HG03097 (cell line): Measurements from ENCODE around the gene FOXK2.
"Not testable (repeated sequence)": the region's sequence is repeated elsewhere in the genome, so short reads cannot be mapped to it uniquely, and the experiment has no call there.

ENCODE experiments used
- ATAC-seq: cut with Tn5 transposase; IDR thresholded peaks from one replicate; pipeline ENCODE4 v1.9.1; 2021; ENCODE audit not compliant: unreplicated experiment, low FRiP score

FOXK2 gene

GRCh38 chr17:82494236-82495055 lies 25.1 kb upstream of the FOXK2 start:
- ATAC-seq: peak; percentile 51

- no peak for ATAC-seq
Observed at GRCh38 chr17:82495844-82496528, 23.5 kb upstream of the FOXK2 start.

- ATAC-seq: peak; percentile 44
Observed at GRCh38 chr17:82496529-82497434, 22.8 kb upstream of the FOXK2 start.

DNA sequence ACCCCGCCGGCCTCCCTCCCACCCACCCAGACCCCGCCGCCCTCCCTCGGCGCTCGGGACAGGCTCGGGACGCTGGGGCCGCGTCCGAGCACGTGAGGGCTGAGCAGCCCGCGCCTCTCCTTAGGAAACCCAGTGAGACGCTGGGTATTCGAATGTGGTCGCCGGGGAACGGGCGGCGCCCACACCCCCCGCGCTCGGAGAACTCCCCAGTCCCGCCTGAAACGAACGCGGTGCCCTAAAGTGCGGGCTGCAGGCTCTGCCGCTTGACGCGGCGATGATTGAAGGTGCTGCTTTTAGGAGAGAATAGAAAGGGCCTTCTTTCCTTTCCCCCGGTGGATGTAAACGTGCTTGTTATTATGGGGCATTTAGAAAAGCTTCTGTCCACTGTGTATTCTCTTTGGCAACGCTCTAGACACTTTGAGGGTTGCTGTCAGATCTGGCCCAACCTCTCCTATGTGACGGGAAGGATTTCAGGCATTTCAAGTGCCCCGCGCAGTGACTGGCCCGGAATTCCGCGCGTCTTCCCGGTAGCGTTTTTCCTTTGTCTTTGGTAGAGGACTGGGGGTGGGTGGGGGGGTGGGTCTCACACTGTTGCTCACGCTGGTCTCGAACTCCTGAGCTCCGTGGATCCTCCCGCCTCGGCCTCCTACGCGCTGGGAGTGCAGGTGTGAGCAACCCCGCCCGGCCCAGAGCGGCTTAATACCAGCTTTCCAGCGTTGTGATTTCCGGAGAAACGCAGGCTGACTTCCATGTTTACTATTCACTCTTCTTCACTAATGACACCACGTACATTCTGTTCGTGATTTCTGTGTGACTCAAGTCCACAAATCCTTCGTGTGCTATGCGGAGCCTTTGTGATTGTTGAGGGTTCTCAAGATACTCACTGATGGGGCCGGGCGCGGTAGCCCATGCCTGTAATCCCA lies 21.8 kb upstream of the FOXK2 start:
- ATAC-seq: no peak

DNA sequence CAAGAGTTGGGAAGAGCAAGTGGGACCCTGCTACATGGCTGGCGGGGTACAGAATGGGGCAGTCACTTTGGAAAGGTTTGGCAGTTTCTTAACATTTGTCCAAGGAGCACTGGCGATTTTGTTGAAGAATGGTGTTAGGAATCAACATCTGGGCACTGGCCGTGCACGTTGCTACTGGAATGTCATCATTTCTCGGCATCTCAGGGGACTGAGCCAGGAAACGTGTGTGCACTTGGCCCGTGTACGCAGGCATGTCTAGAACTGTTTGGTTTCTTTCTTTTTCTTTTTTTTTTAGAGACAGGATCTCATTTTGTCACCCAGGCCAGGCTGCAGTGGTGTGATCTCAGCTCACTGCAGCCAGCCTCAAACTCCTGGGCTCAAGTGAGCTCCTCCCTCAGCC lies 17.3 kb upstream of the FOXK2 start:
- no peak for ATAC-seq

DNA sequence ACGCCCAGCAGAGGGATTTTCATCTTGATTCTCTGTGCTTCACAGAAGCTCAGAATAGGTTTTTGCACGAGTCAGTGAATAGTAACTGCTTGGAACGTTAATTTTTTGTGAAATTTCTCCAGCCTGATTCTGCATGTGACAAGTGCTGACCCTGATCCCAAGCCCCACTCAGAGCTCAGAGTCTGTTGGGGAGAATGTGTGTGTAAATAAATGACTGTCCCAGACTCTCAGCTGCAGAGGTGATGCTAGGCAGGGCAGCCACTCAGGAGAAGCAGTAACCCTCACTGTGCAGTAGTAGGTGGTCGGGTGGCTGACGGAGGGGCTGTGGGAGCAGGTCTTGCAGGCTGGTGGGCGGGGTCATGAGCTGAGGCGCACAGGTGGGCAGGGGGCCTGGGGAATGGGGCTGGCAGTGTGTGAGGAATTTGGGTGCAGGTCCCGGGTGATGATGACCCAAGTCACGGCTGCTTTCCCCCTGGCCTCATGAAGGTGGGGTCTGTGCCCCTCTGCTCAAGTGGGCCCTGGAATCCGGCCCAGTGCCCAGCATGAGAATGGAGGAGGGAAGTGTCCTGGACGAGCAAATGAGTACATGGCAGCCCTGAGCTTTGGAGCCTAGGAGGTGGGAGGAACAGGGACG lies 16.3 kb upstream of the FOXK2 start:
- no peak for ATAC-seq

GRCh38 chr17:82503728-82504308 lies 15.7 kb upstream of the FOXK2 start:
- no peak for ATAC-seq

GRCh38 chr17:82505296-82505695 lies 14.2 kb upstream of the FOXK2 start:
- ATAC-seq: no peak

GRCh38 chr17:82506402-82506801 lies 13.1 kb upstream of the FOXK2 start:
- peak; percentile 65 for ATAC-seq

GRCh38 chr17:82507631-82508175 lies 11.8 kb upstream of the FOXK2 start:
- ATAC-seq: no peak

- not testable (repeated sequence) for ATAC-seq
Observed at GRCh38 chr17:82511642-82512041, 7.9 kb upstream of the FOXK2 start.

DNA sequence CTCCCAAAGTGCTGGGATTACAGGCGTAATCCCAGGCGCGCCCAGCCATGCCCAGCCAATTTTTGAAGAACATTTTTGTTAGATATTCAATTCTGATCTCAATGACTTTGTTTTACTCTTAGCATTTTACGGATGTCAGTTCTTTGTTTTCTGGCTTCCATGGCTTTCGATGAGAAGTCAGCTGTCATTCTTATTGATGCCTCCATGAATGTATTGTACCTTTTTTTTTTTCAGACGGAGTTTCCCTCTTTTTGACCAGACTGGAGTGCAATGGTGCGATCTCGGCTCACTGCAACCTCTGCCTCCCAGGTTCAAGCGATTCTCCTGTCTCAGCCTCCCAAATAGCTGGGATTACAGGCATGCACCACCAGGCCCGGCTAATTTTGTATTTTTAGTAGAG lies 5.7 kb upstream of the FOXK2 start:
- ATAC-seq: not testable (repeated sequence)

- no peak for ATAC-seq
Observed at GRCh38 chr17:82517230-82517865, 2.2 kb upstream of the FOXK2 start.

DNA sequence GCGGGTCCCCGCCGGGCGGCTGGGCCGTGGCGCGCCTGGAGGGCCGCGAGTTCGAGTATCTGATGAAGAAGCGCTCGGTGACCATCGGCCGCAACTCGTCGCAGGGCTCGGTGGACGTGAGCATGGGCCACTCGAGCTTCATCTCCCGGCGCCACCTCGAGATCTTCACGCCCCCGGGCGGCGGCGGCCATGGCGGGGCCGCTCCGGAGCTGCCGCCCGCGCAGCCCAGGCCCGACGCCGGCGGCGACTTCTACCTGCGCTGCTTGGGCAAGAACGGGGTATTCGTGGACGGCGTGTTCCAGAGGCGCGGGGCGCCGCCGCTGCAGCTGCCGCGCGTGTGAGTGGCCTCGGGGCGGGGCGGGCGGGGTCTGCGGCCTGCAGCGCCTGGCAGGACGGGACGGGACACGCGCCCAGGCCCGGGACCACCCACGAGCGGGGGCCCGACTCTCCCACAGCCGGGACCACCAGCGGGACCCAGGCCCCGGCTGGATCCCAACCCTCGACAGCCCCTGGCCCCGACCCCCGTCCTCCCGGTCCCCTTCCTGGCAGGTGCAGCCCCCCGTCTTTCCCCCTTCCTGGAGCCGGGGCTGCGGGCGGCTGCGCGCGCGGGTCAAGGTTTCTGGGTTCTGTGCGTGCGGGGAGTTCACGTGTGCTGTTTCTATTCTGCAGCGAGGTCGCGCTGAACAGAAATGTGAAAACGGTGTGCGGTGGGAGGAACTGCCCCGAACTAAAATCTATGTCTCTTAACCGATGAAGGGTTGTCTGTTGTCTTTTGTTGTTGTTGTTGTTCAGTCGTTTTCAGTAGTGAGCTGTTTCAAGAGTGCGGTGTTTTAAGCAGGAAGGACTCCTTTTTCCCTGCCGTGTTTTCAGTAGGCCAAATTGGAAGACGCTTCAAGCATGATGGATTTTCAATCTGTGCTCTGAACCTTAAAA lies 705 bp downstream of the FOXK2 start:
- ATAC-seq: peak; percentile 23

DNA sequence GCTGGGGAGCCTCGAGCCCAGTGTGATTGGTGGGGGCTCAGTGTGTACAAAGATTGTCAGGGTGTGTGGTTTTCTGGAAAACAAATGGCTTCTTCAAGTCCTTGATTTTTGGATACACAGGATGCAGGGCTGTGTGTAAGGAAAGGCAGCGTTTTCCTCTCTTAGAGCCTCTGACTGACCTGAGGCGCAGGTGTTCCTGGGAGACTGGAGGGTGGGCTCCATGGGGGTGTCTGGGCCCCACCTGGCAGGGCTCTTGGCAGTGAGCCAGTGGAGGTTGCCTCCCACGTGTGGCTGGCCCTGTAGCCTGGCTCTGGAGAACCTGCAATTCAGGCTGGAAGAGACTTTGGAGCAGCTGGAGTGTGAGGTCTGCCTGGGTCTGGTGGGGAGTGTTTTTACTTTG lies 5.0 kb downstream of the FOXK2 start:
- no peak for ATAC-seq

DNA sequence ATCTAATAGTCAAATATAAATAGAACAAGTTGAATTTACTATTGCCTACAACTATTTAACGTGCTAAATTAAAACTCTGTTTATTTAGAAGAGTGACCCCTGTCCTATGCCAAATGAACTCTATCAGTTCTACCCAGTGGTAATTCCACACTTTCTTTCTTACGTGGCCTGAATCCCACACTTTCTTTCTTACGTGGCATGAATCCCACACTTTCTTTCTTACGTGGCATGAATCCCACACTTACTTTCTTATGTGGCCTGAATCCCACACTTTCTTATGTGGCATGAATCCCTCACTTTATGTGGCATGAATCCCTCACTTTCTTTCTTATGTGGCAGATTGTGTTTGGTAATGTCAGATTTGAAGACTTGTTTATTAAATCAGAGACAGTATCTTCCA lies 6.2 kb downstream of the FOXK2 start:
- no peak for ATAC-seq

DNA sequence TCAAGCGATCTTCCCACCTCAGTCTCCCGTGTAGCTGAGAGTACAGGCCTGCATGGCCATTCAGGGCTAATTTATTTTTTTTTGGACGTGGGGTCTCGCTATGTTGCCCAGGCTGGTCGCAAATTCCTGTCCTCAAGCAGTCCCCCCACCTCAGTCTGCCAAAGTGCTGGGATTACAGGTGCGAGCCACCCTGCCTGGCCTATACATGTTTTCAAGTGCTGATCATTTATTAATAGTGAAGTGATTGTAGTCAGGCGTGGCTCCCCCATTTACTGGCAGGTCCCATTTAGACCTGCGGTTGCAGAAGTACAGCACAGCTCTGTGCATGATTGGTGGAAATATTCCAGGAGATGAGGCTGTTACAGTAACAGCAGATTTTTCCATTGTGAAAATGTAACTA lies 8.4 kb downstream of the FOXK2 start:
- no peak for ATAC-seq
